Measurements from ENCODE around the gene FNDC3A.

GRCh38 chr13:49112782-49113525 lies 137.2 kb downstream of the FNDC3A start:
- TF ChIP-seq MAX (IDR thresholded peaks at IDR 0.05) (no peak), CTCF (IDR thresholded peaks at IDR 0.05; ENCODE audit: low read depth, low read length, missing input control) (no peak)
